Middle frontal gyrus (tissue), 1 donor: Measurements from ENCODE around the gene MGLL.
"Not testable (repeated sequence)": the region's sequence is repeated elsewhere in the genome, so short reads cannot be mapped to it uniquely, and the experiment has no call there.

Experiments used
- DNase-seq: peaks from one replicate; pipeline ENCODE4 v3.0.0-alpha.2; 2015; ENCODE audit warnings: low spot score; ENCODE audit errors: extremely low spot score

MGLL gene

GRCh38 chr3:127690823-127691452 lies 131.4 kb downstream of the MGLL start:
- no peak for DNase-seq

- DNase-seq, result no peak
These were observed 132.2 kb downstream of the MGLL start for GRCh38 chr3:127690106-127690505.

- DNase-seq, result no peak
These were observed 133.0 kb downstream of the MGLL start for GRCh38 chr3:127689266-127689860.

- no peak for DNase-seq
These were observed 133.7 kb downstream of the MGLL start for GRCh38 chr3:127688416-127689265.

- DNase-seq, result no peak
These were observed 134.3 kb downstream of the MGLL start for GRCh38 chr3:127688022-127688415.

GRCh38 chr3:127687228-127687737 lies 135.0 kb downstream of the MGLL start:
- no peak for DNase-seq

- no peak for DNase-seq
These were observed 135.8 kb downstream of the MGLL start for GRCh38 chr3:127686512-127686894.

GRCh38 chr3:127685708-127686511 lies 136.4 kb downstream of the MGLL start:
- no peak for DNase-seq

- DNase-seq, result no peak
These were observed 137.2 kb downstream of the MGLL start for GRCh38 chr3:127684871-127685707.

GRCh38 chr3:127682561-127682960 lies 139.8 kb downstream of the MGLL start:
- no peak for DNase-seq

GRCh38 chr3:127682175-127682554 lies 140.2 kb downstream of the MGLL start:
- DNase-seq, result not testable (repeated sequence)

GRCh38 chr3:127680798-127681221 lies 141.5 kb downstream of the MGLL start:
- DNase-seq, result no peak

GRCh38 chr3:127680146-127680661 lies 142.1 kb downstream of the MGLL start:
- DNase-seq, result no peak

GRCh38 chr3:127679534-127680145 lies 142.7 kb downstream of the MGLL start:
- no peak for DNase-seq

GRCh38 chr3:127678611-127679533 lies 143.4 kb downstream of the MGLL start:
- no peak for DNase-seq

- no peak for DNase-seq
These were observed 144.1 kb downstream of the MGLL start for GRCh38 chr3:127678315-127678599.

- DNase-seq, result no peak
These were observed 144.6 kb downstream of the MGLL start for GRCh38 chr3:127677541-127678314.

GRCh38 chr3:127676921-127677351 lies 145.4 kb downstream of the MGLL start:
- no peak for DNase-seq
